Osteoblast (primary cell): ENCODE measurements around the gene SRP68. TPM values are rescaled to one million over a fixed set of nuclear protein-coding genes. Genes with fewer than 3 reads are reported as not detected.

Experiments
- small RNA-seq: library from RNA; depleted of rRNA; stranded (forward); fragments of <200 nt; gene quantifications from one replicate; pipeline ENCODE3, GENCODE V24; 2012
- total RNA-seq: library from RNA; depleted of rRNA; stranded (reverse); fragments of >200 nt; gene quantifications from 2 replicates; pipeline ENCODE4 v1.2.3, GENCODE V29; 2012

SRP68 gene
- total RNA-seq, 1 donor, result 25.3 TPM

Small RNA genes within 50 kb of the gene (small RNA-seq; reads per million reads assigned to genes)
- gene MIR6868, result not detected

Other genes with a start within 250 kb of the SRP68 start
- gene UNC13D, start 228.1 kb downstream of the SRP68 start, total RNA-seq, result 1.1 and 2.1 TPM in 2 replicates
- gene WBP2, start 217.2 kb downstream of the SRP68 start, total RNA-seq, result 31.1 and 38.3 TPM in 2 replicates
- 21.7 and 22.4 TPM in 2 replicates for gene TRIM47, start 193.9 kb downstream of the SRP68 start, total RNA-seq
- 22.8 and 23.3 TPM in 2 replicates for gene TRIM65, start 175.6 kb downstream of the SRP68 start, total RNA-seq
- gene MRPL38, start 167.6 kb downstream of the SRP68 start, total RNA-seq, result 36.6 and 37.1 TPM in 2 replicates
- gene FBF1, start 131.5 kb downstream of the SRP68 start, total RNA-seq, result 14.1 and 17.1 TPM in 2 replicates
- 59.2 and 59.4 TPM in 2 replicates for gene ACOX1, start 93.4 kb downstream of the SRP68 start, total RNA-seq
- gene TEN1, start 93.3 kb downstream of the SRP68 start, total RNA-seq, result 23.2 and 23.6 TPM in 2 replicates
- 0.72 and 0.88 TPM in 2 replicates for gene CDK3, start 71.7 kb downstream of the SRP68 start, total RNA-seq
- gene EVPL, start 45.2 kb downstream of the SRP68 start, total RNA-seq, result not detected in 2 replicates
- gene GALR2, start 2.3 kb upstream of the SRP68 start, total RNA-seq, result 0.29 TPM in 1 of 2 replicates, not detected in the other
- not detected in 2 replicates for gene ZACN, start 6.7 kb upstream of the SRP68 start, total RNA-seq
- gene EXOC7, start 31.3 kb upstream of the SRP68 start, total RNA-seq, result 102 TPM in 2 replicates
- gene FOXJ1, start 68.7 kb upstream of the SRP68 start, total RNA-seq, result not detected in 2 replicates
- 0.29 and 0.36 TPM in 2 replicates for gene RNF157, start 168.0 kb upstream of the SRP68 start, total RNA-seq
- 3.8 and 5.1 TPM in 2 replicates for gene UBALD2, start 192.8 kb upstream of the SRP68 start, total RNA-seq
- 2.9 and 3.6 TPM in 2 replicates for gene QRICH2, start 235.8 kb upstream of the SRP68 start, total RNA-seq